A549 (cell line): ENCODE results near the gene HOXD8. TPM values are rescaled to one million over a fixed set of nuclear protein-coding genes. Genes with fewer than 3 reads are reported as not detected.

Experiments
- ATAC-seq, 2 experiments: fragments of 200-7000 bp in 1 of 2; fragments of >200 bp in 1 of 2; cut with Nextera tagmentation in 1 of 2; cut with Tn5 transposase in 1 of 2; 3 replicates each; pipeline versions ENCODE4 v1.8.0 to v1.9.1; 2018 to 2020; ENCODE audit warnings: mild to moderate bottlenecking in 1 of 2, moderate library complexity in 1 of 2
- CTCF ChIA-PET: fragments of 300-600 bp; sonication (Branson Sonifier 250); formaldehyde crosslinking; extraction: SDS; loops from one replicate; lab custom pipeline; 2021; ENCODE audit warnings: antibody characterized with exemption, inconsistent platforms; lab: Yijun Ruan, JAX
- POLR2A ChIA-PET: fragments of 350-600 bp; formaldehyde crosslinking; extraction: SDS; loops from one replicate; lab custom pipeline; 2021; ENCODE audit warnings: antibody characterized with exemption, inconsistent platforms; lab: Yijun Ruan, JAX
- DNase-seq, 2 experiments: peaks; one replicate each; pipeline versions ENCODE4 v3.0.0 to v3.0.0-alpha.2; 2011 to 2016; ENCODE audit warnings: low read depth in 1 of 2, low spot score in 1 of 2
- FAIRE-seq: peaks from 2 replicates; lab custom pipeline; 2011; peaks lifted over from hg19 to GRCh38; lab: Jason Lieb, UNC
- H3K27ac ChIP-seq, 2 experiments: fragments of >200 bp; sonication (Bioruptor Twin); formaldehyde crosslinking; 3 replicates each; pipeline ENCODE4 v1.5.1; 2016 to 2017
- H3K4me1 ChIP-seq: fragments of >200 bp; sonication (Bioruptor Twin); formaldehyde crosslinking; 3 replicates; pipeline ENCODE4 v1.6.1; 2016
- H3K4me2 ChIP-seq: fragments of >200 bp; sonication (Bioruptor Twin); formaldehyde crosslinking; 3 replicates; pipeline ENCODE4 v1.6.1; 2016
- H3K4me3 ChIP-seq: fragments of >200 bp; sonication (Bioruptor Twin); formaldehyde crosslinking; 3 replicates; pipeline ENCODE4 v1.5.1; 2016
- H3K9me3 ChIP-seq: fragments of >200 bp; sonication (Bioruptor Twin); formaldehyde crosslinking; 3 replicates; pipeline ENCODE4 v1.6.1; 2016
- BHLHE40 ChIP-seq: IDR thresholded peaks from 2 replicates; pipeline ENCODE4 v1.6.1; 2012; ENCODE audit warnings: low read depth, low read length, inconsistent platforms
- EP300 ChIP-seq, 2 experiments: fragments of >200 bp; sonication (Bioruptor Twin); formaldehyde crosslinking; IDR thresholded peaks; 2 replicates in 1 of 2; 3 replicates in 1 of 2; pipeline ENCODE4 v1.6.1; 2016 to 2017
- HOXB13 ChIP-seq: fragments of 250-450 bp; sonication (Bioruptor Pico); IDR thresholded peaks from 2 replicates; pipeline ENCODE4 v1.5.0; 2020; ENCODE audit warnings: low read depth, mild to moderate bottlenecking, moderate library complexity
- JUNB ChIP-seq: fragments of >200 bp; sonication (Bioruptor Twin); formaldehyde crosslinking; IDR thresholded peaks from 2 replicates; pipeline ENCODE4 v1.6.1; 2016
- KDM1A ChIP-seq: fragments of 200-600 bp; sonication (generic); IDR thresholded peaks from 2 replicates; pipeline ENCODE4 v1.6.1; 2016; ENCODE audit warnings: low read depth, mild to moderate bottlenecking
- KDM5A ChIP-seq: fragments of 200-600 bp; sonication (generic); IDR thresholded peaks from 2 replicates; pipeline ENCODE4 v1.6.1; 2016; ENCODE audit warnings: antibody characterized with exemption, mild to moderate bottlenecking
- NR3C1 ChIP-seq: fragments of >200 bp; sonication (Bioruptor Twin); formaldehyde crosslinking; IDR thresholded peaks from 3 replicates; pipeline ENCODE4 v1.6.1; 2017
- RAD21 ChIP-seq, 2 experiments: fragments of >200 bp in 1 of 2; sonication (Bioruptor Twin) in 1 of 2; formaldehyde crosslinking in 1 of 2; IDR thresholded peaks in 1 of 2; conservative IDR thresholded peaks in 1 of 2; 2 replicates in 1 of 2; 3 replicates in 1 of 2; pipeline ENCODE4 v1.6.1; 2012 to 2018; ENCODE audit warnings: inconsistent platforms in 1 of 2
- SMC3 ChIP-seq: fragments of >200 bp; sonication (Bioruptor Twin); formaldehyde crosslinking; IDR thresholded peaks from 3 replicates; pipeline ENCODE4 v1.6.1; 2018; ENCODE audit warnings: inconsistent platforms
- SREBF2 ChIP-seq: fragments of 450-650 bp; IDR thresholded peaks from 2 replicates; pipeline ENCODE4 v1.6.1; 2014; ENCODE audit warnings: mild to moderate bottlenecking, moderate library complexity
- ZC3H11A ChIP-seq: fragments of 450-650 bp; IDR thresholded peaks from 2 replicates; pipeline ENCODE4 v1.6.1; 2014; ENCODE audit warnings: antibody characterized with exemption, mild to moderate bottlenecking
- ZFP36 ChIP-seq: fragments of 450-650 bp; IDR thresholded peaks from 2 replicates; pipeline ENCODE4 v1.6.1; 2014; ENCODE audit warnings: borderline replicate concordance; ENCODE audit not compliant: partially characterized antibody
- ZNF302 ChIP-seq: fragments of 250-450 bp; sonication (Bioruptor Pico); IDR thresholded peaks from 2 replicates; pipeline ENCODE4 v1.9.0; 2021; ENCODE audit warnings: inconsistent platforms, mild to moderate bottlenecking, moderate library complexity
- WGBS: methylation state at CpG from one replicate; pipeline ENCODE4 v1.1.6; 2017; ENCODE audit errors: missing lambda C conversion rate; 5-methylcytosine and 5-hydroxymethylcytosine counted together
- polyA plus RNA-seq, 4 experiments: library from polyadenylated mRNA; depleted of rRNA in 3 of 4; stranded (reverse); fragments of >200 nt; fragmentation: RNase III in 1 of 4; extraction: RNeasy Plus Mini Kit Qiagen cat#74134 plus additional on column Dnase treatment in 1 of 4; gene quantifications; 2 replicates in 3 of 4; 3 replicates in 1 of 4; pipeline ENCODE4 v1.2.3, GENCODE V29; 2011 to 2017
- TF ChIP-seq, protein P1 (sequence below): fragments of 250-450 bp; sonication (Bioruptor Pico); IDR thresholded peaks from 2 replicates; pipeline ENCODE4 v1.5.0; 2021; ENCODE audit warnings: mild to moderate bottlenecking, moderate library complexity, borderline replicate concordance
- TF ChIP-seq, protein P2 (sequence below): fragments of >200 bp; sonication (Bioruptor Twin); formaldehyde crosslinking; IDR thresholded peaks from 3 replicates; pipeline ENCODE4 v1.6.1; 2016
- TF ChIP-seq, protein P3 (sequence below): fragments of >200 bp; sonication (Bioruptor Twin); formaldehyde crosslinking; IDR thresholded peaks from 3 replicates; pipeline ENCODE4 v1.5.1; 2016
- TF ChIP-seq, protein P4 (sequence below): fragments of 450-650 bp; IDR thresholded peaks from 2 replicates; pipeline ENCODE4 v1.6.1; 2014; ENCODE audit warnings: antibody characterized with exemption
- TF ChIP-seq, protein P5 (sequence below): fragments of 150-350 bp; IDR thresholded peaks from 2 replicates; pipeline ENCODE4 v1.6.1; 2014; ENCODE audit warnings: low read depth, mild to moderate bottlenecking, low read length

Gene HOXD8
- polyA plus RNA-seq, 2 of the 4 experiments (the other 2 are of a cell fraction): 3.8 to 8.5 TPM

DNA sequence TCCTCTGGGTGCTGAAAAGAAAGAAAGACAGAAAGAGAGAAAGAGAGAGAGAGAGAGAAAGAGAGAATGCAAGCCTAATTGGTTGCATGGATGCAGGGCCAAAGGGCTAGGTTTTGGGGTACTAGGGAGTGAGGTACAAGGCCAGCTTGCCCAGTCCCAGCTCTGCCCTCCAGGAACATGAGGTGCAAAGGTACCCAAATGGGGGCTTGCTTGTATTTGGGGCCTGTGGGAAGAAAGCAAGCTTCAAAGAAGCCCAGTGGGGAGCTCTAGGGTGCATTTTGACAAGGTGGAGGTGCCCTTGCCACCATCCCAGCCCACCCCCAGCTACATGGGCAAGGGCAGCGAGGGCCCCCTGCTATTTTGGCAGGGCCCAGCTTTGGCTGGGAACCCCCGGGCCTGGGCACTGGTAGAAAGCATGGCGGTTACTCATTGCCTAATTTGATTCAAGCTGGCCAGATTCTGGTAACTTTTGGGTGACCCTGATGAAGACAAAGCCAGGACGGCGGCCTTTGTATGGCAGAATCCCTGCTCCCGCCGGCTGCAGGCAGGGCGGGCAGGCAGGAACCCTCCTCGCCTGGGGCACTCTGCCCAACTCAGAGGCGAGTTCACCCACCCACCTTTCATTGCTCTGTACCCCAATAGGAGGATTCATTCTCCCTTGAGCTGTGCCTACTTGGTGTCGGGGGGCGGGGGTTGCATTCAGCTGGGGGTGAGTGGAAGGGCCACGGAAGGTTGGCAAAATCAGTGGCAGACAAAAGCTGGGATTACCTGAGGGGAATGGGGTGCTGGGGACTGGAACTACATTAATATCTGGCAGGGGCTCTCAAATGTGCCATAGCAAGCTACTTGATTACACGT is 21.3 kb downstream of the HOXD8 start:
- no peak overlapping the region for H3K27ac ChIP-seq
- H3K4me2 ChIP-seq: no peak overlapping the region
- FAIRE-seq (no peak), DNase-seq (no peak), ATAC-seq (no peak; a peak in 1 of 6 replicates)
- TF ChIP-seq ZFP36 (no peak), RAD21 (conservative IDR thresholded peaks at IDR 0.05 in 1 of 2, IDR thresholded peaks at IDR 0.05 in 1 of 2) (no peak), ZNF302 (no peak), HOXB13 (CRISPR knock-in tag) (no peak), BHLHE40 (no peak), KDM1A (no peak), SMC3 (no peak), SREBF2 (no peak), JUNB (no peak)
- TF ChIP-seq, protein P1, sequence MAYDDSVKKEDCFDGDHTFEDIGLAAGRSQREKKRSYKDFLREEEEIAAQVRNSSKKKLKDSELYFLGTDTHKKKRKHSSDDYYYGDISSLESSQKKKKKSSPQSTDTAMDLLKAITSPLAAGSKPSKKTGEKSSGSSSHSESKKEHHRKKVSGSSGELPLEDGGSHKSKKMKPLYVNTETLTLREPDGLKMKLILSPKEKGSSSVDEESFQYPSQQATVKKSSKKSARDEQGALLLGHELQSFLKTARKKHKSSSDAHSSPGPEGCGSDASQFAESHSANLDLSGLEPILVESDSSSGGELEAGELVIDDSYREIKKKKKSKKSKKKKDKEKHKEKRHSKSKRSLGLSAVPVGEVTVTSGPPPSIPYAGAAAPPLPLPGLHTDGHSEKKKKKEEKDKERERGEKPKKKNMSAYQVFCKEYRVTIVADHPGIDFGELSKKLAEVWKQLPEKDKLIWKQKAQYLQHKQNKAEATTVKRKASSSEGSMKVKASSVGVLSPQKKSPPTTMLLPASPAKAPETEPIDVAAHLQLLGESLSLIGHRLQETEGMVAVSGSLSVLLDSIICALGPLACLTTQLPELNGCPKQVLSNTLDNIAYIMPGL (CRISPR knock-in tag): no peak
- TF ChIP-seq, protein P2, sequence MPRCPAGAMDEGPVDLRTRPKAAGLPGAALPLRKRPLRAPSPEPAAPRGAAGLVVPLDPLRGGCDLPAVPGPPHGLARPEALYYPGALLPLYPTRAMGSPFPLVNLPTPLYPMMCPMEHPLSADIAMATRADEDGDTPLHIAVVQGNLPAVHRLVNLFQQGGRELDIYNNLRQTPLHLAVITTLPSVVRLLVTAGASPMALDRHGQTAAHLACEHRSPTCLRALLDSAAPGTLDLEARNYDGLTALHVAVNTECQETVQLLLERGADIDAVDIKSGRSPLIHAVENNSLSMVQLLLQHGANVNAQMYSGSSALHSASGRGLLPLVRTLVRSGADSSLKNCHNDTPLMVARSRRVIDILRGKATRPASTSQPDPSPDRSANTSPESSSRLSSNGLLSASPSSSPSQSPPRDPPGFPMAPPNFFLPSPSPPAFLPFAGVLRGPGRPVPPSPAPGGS: no peak
- TF ChIP-seq, protein P3, sequence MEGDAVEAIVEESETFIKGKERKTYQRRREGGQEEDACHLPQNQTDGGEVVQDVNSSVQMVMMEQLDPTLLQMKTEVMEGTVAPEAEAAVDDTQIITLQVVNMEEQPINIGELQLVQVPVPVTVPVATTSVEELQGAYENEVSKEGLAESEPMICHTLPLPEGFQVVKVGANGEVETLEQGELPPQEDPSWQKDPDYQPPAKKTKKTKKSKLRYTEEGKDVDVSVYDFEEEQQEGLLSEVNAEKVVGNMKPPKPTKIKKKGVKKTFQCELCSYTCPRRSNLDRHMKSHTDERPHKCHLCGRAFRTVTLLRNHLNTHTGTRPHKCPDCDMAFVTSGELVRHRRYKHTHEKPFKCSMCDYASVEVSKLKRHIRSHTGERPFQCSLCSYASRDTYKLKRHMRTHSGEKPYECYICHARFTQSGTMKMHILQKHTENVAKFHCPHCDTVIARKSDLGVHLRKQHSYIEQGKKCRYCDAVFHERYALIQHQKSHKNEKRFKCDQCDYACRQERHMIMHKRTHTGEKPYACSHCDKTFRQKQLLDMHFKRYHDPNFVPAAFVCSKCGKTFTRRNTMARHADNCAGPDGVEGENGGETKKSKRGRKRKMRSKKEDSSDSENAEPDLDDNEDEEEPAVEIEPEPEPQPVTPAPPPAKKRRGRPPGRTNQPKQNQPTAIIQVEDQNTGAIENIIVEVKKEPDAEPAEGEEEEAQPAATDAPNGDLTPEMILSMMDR: no peak
- ChIA-PET CTCF (interaction anchor here (1.2 to 2.6 kb wide), 4 partner anchors 11 to 502 kb away, joined by 3 to 22 read pairs (median 6); no protein-coding TSS in a partner anchor), POLR2A (no interaction called here)
- 85% methylated on average over 8 of the region's 14 CpGs for WGBS
- no peaks in the 10 kb centered on the region for H3K4me1 ChIP-seq
- H3K9me3 ChIP-seq: no peaks in the 10 kb centered on the region
- no peak overlapping the region for H3K4me3 ChIP-seq

DNA sequence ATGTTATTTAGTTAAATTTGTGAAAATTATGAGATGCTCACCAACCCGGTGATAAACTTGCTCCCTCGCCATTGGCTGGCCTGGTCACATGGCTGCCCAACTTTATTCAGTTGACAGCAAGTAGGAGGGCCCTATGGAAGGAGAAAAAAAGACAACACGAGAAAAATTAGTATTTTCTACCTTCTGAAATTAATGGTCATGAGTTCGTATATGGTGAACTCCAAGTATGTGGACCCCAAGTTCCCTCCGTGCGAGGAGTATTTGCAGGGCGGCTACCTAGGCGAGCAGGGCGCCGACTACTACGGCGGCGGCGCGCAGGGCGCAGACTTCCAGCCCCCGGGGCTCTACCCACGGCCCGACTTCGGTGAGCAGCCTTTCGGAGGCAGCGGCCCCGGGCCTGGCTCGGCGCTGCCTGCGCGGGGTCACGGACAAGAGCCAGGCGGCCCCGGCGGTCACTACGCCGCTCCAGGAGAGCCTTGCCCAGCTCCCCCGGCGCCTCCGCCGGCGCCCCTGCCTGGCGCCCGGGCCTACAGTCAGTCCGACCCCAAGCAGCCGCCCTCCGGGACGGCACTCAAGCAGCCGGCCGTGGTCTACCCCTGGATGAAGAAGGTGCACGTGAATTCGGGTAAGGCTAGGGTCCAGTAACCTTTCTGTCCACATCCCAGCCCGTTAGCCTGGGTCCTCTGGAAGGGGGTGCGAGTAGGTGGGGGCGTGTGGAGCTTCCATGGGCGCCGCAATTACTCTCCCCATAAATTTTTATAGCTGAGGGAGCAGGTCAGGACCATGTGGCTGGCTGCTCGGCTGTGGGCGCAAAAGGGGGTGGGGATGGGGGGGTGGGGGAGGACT is 22.2 kb downstream of the HOXD8 start, which contains the start of gene HOXD4:
Gene HOXD4, plus strand, starts transcription at position 109 of the 846 bp plus-strand sequence. Its CDS starts 84 bp downstream, at position 193.
- H3K4me3 ChIP-seq: peak within 1 kb of the TSS; percentile 35
- 60% methylated on average over 32 of the region's 55 CpGs for WGBS
- FAIRE-seq (no peak), DNase-seq (no peak), ATAC-seq (peak; percentile 26 to 76; a peak in 3 of 6 replicates)
- peak within 1 kb of the TSS; percentile 53; the same call in 2 of the 3 replicates for H3K4me2 ChIP-seq
- no peaks in the 10 kb centered on the region for H3K9me3 ChIP-seq
- peak within 1 kb of the TSS in 1 of 2 experiments; percentile 68; a peak in 2 of 6 replicates for H3K27ac ChIP-seq
- TF ChIP-seq, protein P4, sequence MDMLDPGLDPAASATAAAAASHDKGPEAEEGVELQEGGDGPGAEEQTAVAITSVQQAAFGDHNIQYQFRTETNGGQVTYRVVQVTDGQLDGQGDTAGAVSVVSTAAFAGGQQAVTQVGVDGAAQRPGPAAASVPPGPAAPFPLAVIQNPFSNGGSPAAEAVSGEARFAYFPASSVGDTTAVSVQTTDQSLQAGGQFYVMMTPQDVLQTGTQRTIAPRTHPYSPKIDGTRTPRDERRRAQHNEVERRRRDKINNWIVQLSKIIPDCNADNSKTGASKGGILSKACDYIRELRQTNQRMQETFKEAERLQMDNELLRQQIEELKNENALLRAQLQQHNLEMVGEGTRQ: peak; percentile 33
- no peak for TF ChIP-seq KDM5A
- no peak for TF ChIP-seq ZC3H11A
- no peak for TF ChIP-seq EP300 (IDR thresholded peaks at IDR 0.05)
- TF ChIP-seq NR3C1: no peak
- TF ChIP-seq, protein P5, sequence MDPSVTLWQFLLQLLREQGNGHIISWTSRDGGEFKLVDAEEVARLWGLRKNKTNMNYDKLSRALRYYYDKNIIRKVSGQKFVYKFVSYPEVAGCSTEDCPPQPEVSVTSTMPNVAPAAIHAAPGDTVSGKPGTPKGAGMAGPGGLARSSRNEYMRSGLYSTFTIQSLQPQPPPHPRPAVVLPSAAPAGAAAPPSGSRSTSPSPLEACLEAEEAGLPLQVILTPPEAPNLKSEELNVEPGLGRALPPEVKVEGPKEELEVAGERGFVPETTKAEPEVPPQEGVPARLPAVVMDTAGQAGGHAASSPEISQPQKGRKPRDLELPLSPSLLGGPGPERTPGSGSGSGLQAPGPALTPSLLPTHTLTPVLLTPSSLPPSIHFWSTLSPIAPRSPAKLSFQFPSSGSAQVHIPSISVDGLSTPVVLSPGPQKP: no peak
- CTCF ChIA-PET: interaction anchor here (1.2 to 2.6 kb wide), 4 partner anchors 10 to 501 kb away, joined by 3 to 22 read pairs (median 6); no protein-coding TSS in a partner anchor
- H3K4me1 ChIP-seq: no peaks in the 10 kb centered on the region
- POLR2A ChIA-PET: no interaction called here
